Stimulated activated CD8-positive, alpha-beta memory T cell treated with anti-CD3 and anti-CD28 coated beads, Interleukin-4, amount 100 ng/mL, for 48 hours (primary cell): ENCODE data around the gene MOB3C.

Experiments
- DNase-seq: peaks from one replicate; pipeline ENCODE4 v3.0.0-alpha.2; 2020

MOB3C gene

GRCh38 chr1:46569884-46570725, 46.5 kb downstream of the MOB3C start:
- no peak for DNase-seq

- no peak for DNase-seq
These were observed 47.5 kb downstream of the MOB3C start for GRCh38 chr1:46569116-46569515.

- no peak for DNase-seq
These were observed 48.1 kb downstream of the MOB3C start for GRCh38 chr1:46568461-46568891.

- no peak for DNase-seq
These were observed 53.3 kb downstream of the MOB3C start for GRCh38 chr1:46563341-46563740.

- no peak for DNase-seq
These were observed 54.1 kb downstream of the MOB3C start for GRCh38 chr1:46562498-46562897.

GRCh38 chr1:46558966-46559365, 57.6 kb downstream of the MOB3C start:
- DNase-seq: no peak

- no peak for DNase-seq
These were observed 58.3 kb downstream of the MOB3C start for GRCh38 chr1:46558141-46558963.
